Muscle of leg (tissue), 11 donors: ENCODE data around the gene SELENOK. TPM values are rescaled to one million over a fixed set of nuclear protein-coding genes. Genes with fewer than 3 reads are reported as not detected.

Source experiments
- DNase-seq: peaks from one replicate; pipeline ENCODE4 v3.0.0; 2013
- H3K27ac ChIP-seq: one replicate; pipeline ENCODE4 v1.5.1; 2013; ENCODE audit warnings: mild to moderate bottlenecking, low read length, control low read depth
- H3K27me3 ChIP-seq: one replicate; pipeline ENCODE4 v1.6.1; 2013; ENCODE audit warnings: low read length; ENCODE audit not compliant: control insufficient read depth, insufficient read depth
- H3K36me3 ChIP-seq: one replicate; pipeline ENCODE4 v1.6.1; 2013; ENCODE audit warnings: low read length; ENCODE audit not compliant: control insufficient read depth, insufficient read depth
- H3K4me1 ChIP-seq: one replicate; pipeline ENCODE4 v1.6.1; 2013; ENCODE audit warnings: low read length; ENCODE audit not compliant: control insufficient read depth, insufficient read depth
- H3K4me3 ChIP-seq: one replicate; pipeline ENCODE4 v1.5.1; 2013; ENCODE audit warnings: low read length, control low read depth
- H3K9me3 ChIP-seq: replicated peaks from 2 replicates; pipeline ENCODE4 v1.6.1; 2013; ENCODE audit warnings: low read depth, low read length; ENCODE audit not compliant: control insufficient read depth
- WGBS: methylation state at CpG from one replicate; pipeline ENCODE4 v1.1.5; 2013; ENCODE audit warnings: missing lambda C conversion rate; ENCODE audit not compliant: insufficient coverage; 5-methylcytosine and 5-hydroxymethylcytosine counted together
- polyA plus RNA-seq, 8 donors: library from polyadenylated mRNA; unstranded; fragments of 120-200 nt; gene quantifications; one replicate each; pipeline versions ENCODE4 v1.2.1 to v1.2.3, GENCODE V29; 2013; ENCODE audit warnings: inconsistent platforms in 1 of 8, low replicate concordance in 1 of 8; ENCODE audit not compliant: insufficient read length in 8 of 8, insufficient read depth in 1 of 8
- total RNA-seq: library from RNA; stranded (reverse); fragments of 120-200 nt; gene quantifications from one replicate; pipeline ENCODE4 v1.2.4, GENCODE V29; 2013

Gene SELENOK
- total and polyA plus RNA-seq, 9 donors, result 35.1 to 53.9 (median 47.9) TPM

DNA sequence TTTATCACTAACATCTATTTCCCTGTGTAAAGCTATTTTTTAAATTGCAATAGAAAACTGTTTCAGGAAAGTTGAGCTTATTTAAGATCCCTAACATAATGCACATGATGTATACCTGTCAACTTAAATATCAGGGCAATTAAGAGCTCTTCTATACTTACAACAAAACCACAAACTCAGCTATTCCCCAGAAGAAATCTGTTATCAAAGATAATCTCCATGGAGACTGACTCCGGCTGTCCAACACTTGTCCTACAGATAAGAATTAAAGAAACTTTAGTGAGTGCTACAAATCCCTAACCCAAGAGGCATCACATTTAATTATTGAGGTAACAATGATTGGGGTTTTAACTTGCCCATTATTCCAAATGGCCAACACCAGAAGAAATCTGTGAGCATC, 3.4 kb downstream of the SELENOK start:
- WGBS, result no CpG with 5 or more reads among the region's 1 CpG
- DNase-seq, result no peak
- H3K27ac ChIP-seq, result no peak overlapping the region
- no peaks in the 10 kb centered on the region for H3K9me3 ChIP-seq
- peaks cover under 1% of the 10 kb centered on the region for H3K27me3 ChIP-seq
- H3K4me3 ChIP-seq, result no peak overlapping the region
- H3K36me3 ChIP-seq, result peaks cover 17% of the 10 kb centered on the region
- peaks cover 9% of the 10 kb centered on the region for H3K4me1 ChIP-seq

DNA sequence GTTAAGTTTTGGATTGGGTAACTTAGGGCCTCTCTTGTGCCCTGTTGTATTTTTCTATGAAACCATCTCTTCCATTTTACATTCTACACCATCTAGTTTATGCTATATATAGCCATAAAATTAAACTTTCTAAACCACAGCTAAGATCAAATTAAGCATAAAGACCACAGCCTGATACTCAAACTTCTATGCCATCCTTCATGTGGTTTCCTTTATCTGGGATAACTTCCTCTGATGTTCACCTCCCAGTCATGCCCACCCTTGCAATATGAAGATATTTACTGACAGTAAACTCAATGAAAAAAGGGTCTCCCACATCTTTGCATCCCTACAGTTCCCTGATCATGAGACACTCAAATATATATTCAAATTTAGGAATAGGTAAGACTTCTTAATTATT, 4.2 kb downstream of the SELENOK start:
- Histone ChIP-seq H3K36me3 (peaks cover 17% of the 10 kb centered on the region), H3K27ac (no peak overlapping the region), H3K4me1 (peaks cover 8% of the 10 kb centered on the region), H3K27me3 (no peaks in the 10 kb centered on the region), H3K4me3 (no peak overlapping the region), H3K9me3 (no peaks in the 10 kb centered on the region)
- DNase-seq, result no peak

GRCh38 chr3:53885239-53885638, 6.4 kb downstream of the SELENOK start:
- Histone ChIP-seq H3K9me3 (no peaks in the 10 kb centered on the region), H3K27me3 (no peaks in the 10 kb centered on the region), H3K36me3 (peaks cover 18% of the 10 kb centered on the region), H3K4me3 (no peak overlapping the region), H3K4me1 (peaks cover 11% of the 10 kb centered on the region), H3K27ac (no peak overlapping the region)
- no peak for DNase-seq
- WGBS, result no CpG with 5 or more reads among the region's 3 CpGs

- Histone ChIP-seq H3K27me3 (no peaks in the 10 kb centered on the region), H3K36me3 (peaks cover 21% of the 10 kb centered on the region), H3K4me1 (peaks cover 11% of the 10 kb centered on the region), H3K4me3 (no peak overlapping the region), H3K9me3 (no peaks in the 10 kb centered on the region), H3K27ac (no peak overlapping the region)
- WGBS, result 95% methylated on average over 7 of the region's 11 CpGs
- no peak for DNase-seq
Measured at GRCh38 chr3:53884623-53885022, 7.0 kb downstream of the SELENOK start.

DNA sequence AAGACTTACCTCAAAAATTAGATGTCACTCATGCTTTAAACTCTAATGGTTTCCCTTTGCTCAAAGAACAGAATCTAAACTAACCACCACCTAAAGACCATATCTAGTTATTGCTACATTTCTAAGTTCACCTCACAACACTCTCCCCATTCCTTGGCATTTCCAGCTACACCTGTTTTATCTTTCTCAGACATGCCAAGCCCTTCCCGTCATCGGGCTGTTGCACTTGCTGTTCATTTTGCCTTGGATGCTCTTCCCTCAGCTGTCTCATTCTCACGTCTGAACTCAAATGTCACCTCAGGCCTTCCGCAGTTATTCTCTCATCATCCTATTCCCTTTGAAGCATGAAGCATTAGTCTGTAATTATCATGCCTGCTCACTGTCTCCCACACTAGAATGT, 8.7 kb downstream of the SELENOK start:
- no peak for DNase-seq
- Histone ChIP-seq H3K27me3 (no peaks in the 10 kb centered on the region), H3K4me1 (peaks cover 11% of the 10 kb centered on the region), H3K9me3 (no peaks in the 10 kb centered on the region), H3K27ac (no peak overlapping the region), H3K4me3 (no peak overlapping the region), H3K36me3 (peaks cover 24% of the 10 kb centered on the region)
- WGBS, result 83% methylated on average over 4 of the region's 4 CpGs

- WGBS, result 1% methylated on average over 47 of the region's 65 CpGs
- Histone ChIP-seq H3K9me3 (no peaks in the 10 kb centered on the region), H3K27ac (peak within 1 kb of the TSS; percentile 96), H3K27me3 (no peaks in the 10 kb centered on the region), H3K4me1 (peaks cover 11% of the 10 kb centered on the region), H3K4me3 (peak within 1 kb of the TSS; percentile 78), H3K36me3 (peaks cover 32% of the 10 kb centered on the region)
- peak; percentile 94 for DNase-seq
Measured at GRCh38 chr3:53881691-53882593, 9.7 kb downstream of the SELENOK start, which contains the start of gene ACTR8. Gene ACTR8 (minus strand): TSS chr3:53882152. CDS start chr3:53882101, 51 bp downstream.

GRCh38 chr3:53880396-53881345, 11.0 kb downstream of the SELENOK start:
- peak overlapping the region; percentile 96 for H3K27ac ChIP-seq

GRCh38 chr3:53865732-53866499, 25.7 kb downstream of the SELENOK start:
- WGBS, result no CpG with 5 or more reads among the region's 5 CpGs
- Histone ChIP-seq H3K27me3 (no peaks in the 10 kb centered on the region), H3K4me3 (no peak overlapping the region), H3K27ac (no peak overlapping the region), H3K4me1 (no peaks in the 10 kb centered on the region), H3K36me3 (peaks cover 61% of the 10 kb centered on the region), H3K9me3 (no peaks in the 10 kb centered on the region)
- no peak for DNase-seq

More at GRCh38 chr3:53880396-53881345, 11.0 kb downstream of the SELENOK start:
- H3K9me3 ChIP-seq, result no peaks in the 10 kb centered on the region
- no peaks in the 10 kb centered on the region for H3K27me3 ChIP-seq
- peaks cover 11% of the 10 kb centered on the region for H3K4me1 ChIP-seq
- peak; percentile 15 for DNase-seq
- H3K4me3 ChIP-seq, result peak overlapping the region; percentile 78
- peaks cover 34% of the 10 kb centered on the region for H3K36me3 ChIP-seq
- 0% methylated on average over 2 of the region's 10 CpGs for WGBS

DNA sequence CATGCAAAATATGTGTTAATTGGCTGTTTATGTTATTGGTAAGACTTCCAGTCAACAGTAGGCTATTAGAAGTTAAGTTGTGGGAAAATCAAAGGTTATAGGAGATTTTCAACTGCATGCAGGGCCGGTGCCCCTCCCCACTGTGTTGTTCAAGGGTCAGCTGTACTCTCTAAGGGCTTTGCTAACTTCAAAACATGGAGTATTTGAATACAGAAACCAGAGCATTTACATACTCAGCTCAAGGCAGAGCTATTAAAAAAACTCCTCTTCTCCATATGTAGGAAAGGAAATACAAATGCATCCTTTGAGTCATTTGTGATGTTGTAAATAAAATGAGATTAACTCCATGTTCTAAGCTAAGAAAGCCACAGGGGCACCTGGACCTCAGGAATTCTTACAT, 28.5 kb downstream of the SELENOK start:
- Histone ChIP-seq H3K9me3 (no peaks in the 10 kb centered on the region), H3K27me3 (no peaks in the 10 kb centered on the region), H3K36me3 (peaks cover 52% of the 10 kb centered on the region), H3K27ac (no peak overlapping the region), H3K4me1 (no peaks in the 10 kb centered on the region), H3K4me3 (no peak overlapping the region)
- WGBS, result 67% methylated on average over 1 of the region's 1 CpG
- DNase-seq, result no peak
